Heart right ventricle (tissue), 16 donors: ENCODE results near the gene CTNND2. TPM values are rescaled to one million over a fixed set of nuclear protein-coding genes. Genes with fewer than 3 reads are reported as not detected.

ENCODE experiments used
- ATAC-seq, 8 donors: fragments of 200-7000 bp; cut with Tn5 transposase; one replicate each; pipeline ENCODE4 v1.9.1; 2020; ENCODE audit warnings: mild to moderate bottlenecking in 8 of 8, moderate library complexity in 8 of 8, moderate number of reproducible peaks in 1 of 8
- DNase-seq, 2 donors: peaks; one replicate each; pipeline ENCODE4 v3.0.0-alpha.2; 2020
- H3K27ac ChIP-seq, 10 donors: fragments of 200-600 bp; sonication (generic) in 2 of 10; one replicate each; pipeline versions ENCODE4 v1.5.0 to v1.8.0; 2020 to 2022; ENCODE audit warnings: mild to moderate bottlenecking in 3 of 10
- H3K27me3 ChIP-seq, 7 donors: fragments of 200-600 bp; one replicate each; pipeline ENCODE4 v1.8.0; 2021 to 2022; ENCODE audit warnings: mild to moderate bottlenecking in 2 of 7
- H3K36me3 ChIP-seq, 9 donors: fragments of 200-600 bp; sonication (generic) in 1 of 9; one replicate each; pipeline versions ENCODE4 v1.5.0 to v1.8.0; 2020 to 2022; ENCODE audit warnings: mild to moderate bottlenecking in 2 of 9
- H3K4me1 ChIP-seq, 9 donors: fragments of 200-600 bp; sonication (generic) in 1 of 9; one replicate each; pipeline versions ENCODE4 v1.5.0 to v1.8.0; 2020 to 2022; ENCODE audit warnings: mild to moderate bottlenecking in 4 of 9
- H3K4me3 ChIP-seq, 10 donors: fragments of 200-600 bp; sonication (generic) in 2 of 10; one replicate each; pipeline versions ENCODE4 v1.5.0 to v1.8.0; 2020 to 2022; ENCODE audit warnings: mild to moderate bottlenecking in 7 of 10, moderate library complexity in 2 of 10
- H3K9me3 ChIP-seq, 11 donors: fragments of 200-600 bp in 10 of 11; sonication (generic) in 2 of 11; one replicate each; pipeline versions ENCODE4 v1.5.0 to v1.8.0; 2013 to 2022; ENCODE audit warnings: mild to moderate bottlenecking in 2 of 11, control low read depth in 1 of 11, moderate library complexity in 1 of 11
- WGBS, 2 donors: extraction: QIAGEN DNeasy Blood & Tissue Kit; methylation state at CpG; one replicate each; pipeline ENCODE4 v1.1.7; 2013; ENCODE audit warnings: inconsistent platforms in 1 of 2; 5-methylcytosine and 5-hydroxymethylcytosine counted together
- intact Hi-C, 10 donors: fragments of 100-400 bp; cut with DNase I; formaldehyde crosslinking; loops; one replicate each; pipeline versions ENCODE4 v1.11.1 to v1.14.2; 2022
- polyA plus RNA-seq, 2 donors: library from polyadenylated mRNA; stranded (reverse); fragments of 200-250 nt; gene quantifications; one replicate each; pipeline ENCODE4 v1.2.3, GENCODE V29; 2013
- total RNA-seq, 10 donors: library from RNA; stranded (reverse); fragmentation: NEBNext Ultra II Directional in 3 of 10; extraction: Animal tissue kit (Norgen Biotek cat#: 25700) in 3 of 10; gene quantifications; one replicate each; pipeline versions ENCODE4 v1.2.1 to v1.2.4, GENCODE V29; 2021 to 2023
- TF ChIP-seq, protein P1 (sequence below), 9 donors: fragments of 200-600 bp; sonication (generic) in 2 of 9; IDR thresholded peaks; one replicate each; pipeline versions ENCODE4 v1.5.0 to v1.8.0; 2021 to 2022; ENCODE audit warnings: antibody characterized with exemption in 9 of 9, mild to moderate bottlenecking in 5 of 9, moderate library complexity in 1 of 9
- donor health status: Arrhythmogenic right ventricular cardiomyopathy.
- donor health status: ischemic (EF 13 %, LVEDD 7.1; RV severe dilation, severe dysfunction).
- donor health status: healthy with polysubstance abuse.
- donor health status: DM: no; HTN: yes; CAD: no.
- donor health status: DM: no; HTN: no; CAD: no.
- donor health status: ischemic (EF 25% LVEDD 6.9; RV normal size, moderate dysfunction).
- donor health status: ischemic (EF 25% LVEDD 5.7; RV mildly dilated, moderate dysfunction).
- donor health status: healthy.
- donor health status: DM: yes; HTN: yes; CAD: no.
- donor health status: Ischemic cardiomyopathy.
- donor health status: ischemic (EF 35%, LVEDD 5.7; RV mildly dilated, moderate dysfunction).
- donor health status: nonischemic (EF 11% LVEDD 7.7; RV severe dilation, severe dysfunction).
- donor health status: DM: yes; HTN: yes; CAD: no.
- donor health status: PGD.
- donor health status: ischemic (EF 29% LVEDD 5.4; RV normal size, mild dysfunction).
- donor health status: nonischemic (EF 23%, LVEDD 6.1; RV moderate dilation, normal function).

The CTNND2 gene
- total and polyA plus RNA-seq, 12 donors: 1.1 to 29.6 (median 9.9) TPM

DNA sequence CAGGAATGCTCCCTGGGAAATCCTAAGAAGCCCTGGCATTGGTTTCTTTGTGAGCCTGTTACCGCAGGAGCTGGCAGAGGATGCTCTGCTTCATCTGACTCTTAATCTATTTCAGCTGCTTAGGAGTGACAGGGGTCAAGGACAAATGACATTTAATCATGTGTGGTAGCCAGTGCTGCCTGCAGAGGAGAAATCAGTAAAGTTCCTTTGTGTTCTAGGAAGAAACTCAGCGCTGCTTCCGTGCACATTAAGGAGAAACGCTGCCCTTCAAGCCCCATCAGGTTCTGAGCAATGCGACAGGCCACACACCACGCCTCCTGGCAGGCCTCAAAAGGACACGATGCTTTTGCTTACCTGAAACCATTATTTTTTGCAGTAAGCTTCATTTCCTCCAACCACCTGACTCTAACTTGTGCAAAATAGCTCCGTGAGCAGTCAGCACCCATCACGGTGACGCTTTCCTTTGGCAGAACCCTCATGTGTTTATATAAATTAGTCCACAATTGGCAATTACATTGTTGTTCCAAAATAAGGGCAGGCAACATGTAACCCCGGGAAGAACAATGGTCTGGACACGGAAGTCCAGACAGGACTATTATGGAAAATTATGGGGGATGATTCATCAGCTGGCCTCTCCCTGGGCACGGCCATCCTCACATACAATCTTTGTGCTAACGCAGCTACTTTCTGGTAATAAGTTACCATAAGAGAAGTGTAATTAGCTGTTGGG is 755.3 kb downstream of the CTNND2 start:
- DNase-seq (no peak), ATAC-seq (no peak)
- TF ChIP-seq, protein P1, sequence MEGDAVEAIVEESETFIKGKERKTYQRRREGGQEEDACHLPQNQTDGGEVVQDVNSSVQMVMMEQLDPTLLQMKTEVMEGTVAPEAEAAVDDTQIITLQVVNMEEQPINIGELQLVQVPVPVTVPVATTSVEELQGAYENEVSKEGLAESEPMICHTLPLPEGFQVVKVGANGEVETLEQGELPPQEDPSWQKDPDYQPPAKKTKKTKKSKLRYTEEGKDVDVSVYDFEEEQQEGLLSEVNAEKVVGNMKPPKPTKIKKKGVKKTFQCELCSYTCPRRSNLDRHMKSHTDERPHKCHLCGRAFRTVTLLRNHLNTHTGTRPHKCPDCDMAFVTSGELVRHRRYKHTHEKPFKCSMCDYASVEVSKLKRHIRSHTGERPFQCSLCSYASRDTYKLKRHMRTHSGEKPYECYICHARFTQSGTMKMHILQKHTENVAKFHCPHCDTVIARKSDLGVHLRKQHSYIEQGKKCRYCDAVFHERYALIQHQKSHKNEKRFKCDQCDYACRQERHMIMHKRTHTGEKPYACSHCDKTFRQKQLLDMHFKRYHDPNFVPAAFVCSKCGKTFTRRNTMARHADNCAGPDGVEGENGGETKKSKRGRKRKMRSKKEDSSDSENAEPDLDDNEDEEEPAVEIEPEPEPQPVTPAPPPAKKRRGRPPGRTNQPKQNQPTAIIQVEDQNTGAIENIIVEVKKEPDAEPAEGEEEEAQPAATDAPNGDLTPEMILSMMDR (IDR thresholded peaks at IDR 0.05): no peak
- peaks cover 0 to 7% (median 0%) of the 10 kb centered on the region in 9 donors for H3K4me1 ChIP-seq
- 78 to 82% methylated on average over 14 of the region's 14 CpGs for WGBS, 2 donors
- no peaks in the 10 kb centered on the region for H3K9me3 ChIP-seq
- H3K36me3 ChIP-seq: no peaks in the 10 kb centered on the region
- H3K27me3 ChIP-seq: peaks cover 0 to 3% (median 0%) of the 10 kb centered on the region in 7 donors
- no peak overlapping the region for H3K4me3 ChIP-seq
- no peak overlapping the region for H3K27ac ChIP-seq
- intact Hi-C loops: no loop called here

DNA sequence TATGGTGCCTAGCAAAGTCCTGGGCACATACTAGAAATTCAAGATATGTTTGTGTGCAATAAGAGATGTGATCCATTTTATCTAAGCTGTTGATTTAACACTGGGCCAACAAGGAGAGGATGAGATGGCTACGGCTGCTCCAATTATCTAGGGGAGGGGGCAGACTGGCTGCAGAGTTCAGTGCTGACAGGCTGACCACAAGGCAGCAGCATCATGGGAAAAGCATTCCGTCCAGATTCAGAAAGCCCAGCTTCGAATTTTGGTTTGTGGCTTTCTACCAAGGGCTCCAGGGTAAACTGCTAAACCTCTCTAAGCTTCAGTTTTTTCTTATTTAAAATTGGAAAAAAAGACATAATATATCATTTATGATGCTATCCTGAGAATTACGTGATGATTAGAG is 758.1 kb downstream of the CTNND2 start:
- no peak for ATAC-seq
- TF ChIP-seq, protein P1 (IDR thresholded peaks at IDR 0.05): no peak

DNA sequence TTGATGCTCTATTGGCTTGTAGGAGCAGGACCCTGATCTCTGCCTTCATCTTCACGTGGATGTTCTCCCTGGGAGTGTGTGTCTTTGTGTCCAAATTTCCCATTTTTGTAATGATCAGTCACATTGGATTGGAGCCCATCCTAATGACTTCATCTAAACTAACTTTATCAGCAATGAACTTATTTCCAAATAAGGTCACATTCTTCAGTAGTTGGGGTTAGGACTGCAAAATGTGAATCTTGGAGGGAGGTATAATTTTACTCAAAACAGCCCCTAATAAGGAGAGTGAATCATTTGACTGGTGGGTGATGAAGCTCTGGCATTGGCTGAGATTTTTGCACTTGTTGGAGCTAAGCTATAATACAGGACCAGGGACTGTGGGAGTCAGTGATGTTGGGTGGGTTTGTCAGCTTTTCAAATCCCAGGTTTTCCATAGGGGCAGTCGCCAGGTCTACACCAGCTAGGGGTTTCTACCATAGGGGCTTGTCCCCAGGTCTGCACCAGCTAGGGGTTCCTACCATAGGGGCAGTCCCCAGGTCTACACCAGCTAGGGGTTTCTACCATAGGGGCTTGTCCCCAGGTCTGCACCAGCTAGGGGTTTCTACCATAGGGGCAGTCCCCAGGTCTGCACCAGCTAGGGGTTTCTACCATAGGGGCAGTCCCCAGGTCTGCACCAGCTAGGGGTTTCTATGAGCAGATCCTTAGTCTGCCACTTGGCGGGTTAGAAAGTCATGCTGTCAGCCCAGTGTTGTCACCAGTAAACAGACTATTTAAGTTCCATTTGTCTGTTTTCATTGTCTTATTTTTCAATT is 760.6 kb downstream of the CTNND2 start:
- Histone ChIP-seq H3K4me3 (no peak overlapping the region), H3K4me1 (no peaks in the 10 kb centered on the region), H3K36me3 (no peaks in the 10 kb centered on the region), H3K9me3 (no peaks in the 10 kb centered on the region), H3K27ac (no peak overlapping the region), H3K27me3 (no peaks in the 10 kb centered on the region)
- WGBS, 2 donors: 43 to 49% methylated on average over 3 of the region's 3 CpGs
- intact Hi-C loops: no loop called here
- TF ChIP-seq, protein P1 (IDR thresholded peaks at IDR 0.05): no peak
- DNase-seq (no peak), ATAC-seq (no peak)

More for the DNA sequence above, 758.1 kb downstream of the CTNND2 start:
- Histone ChIP-seq H3K36me3 (no peaks in the 10 kb centered on the region), H3K9me3 (no peaks in the 10 kb centered on the region), H3K27me3 (no peaks in the 10 kb centered on the region), H3K4me1 (no peaks in the 10 kb centered on the region), H3K27ac (no peak overlapping the region), H3K4me3 (no peak overlapping the region)
- 59 to 66% methylated on average over 4 of the region's 4 CpGs for WGBS, 2 donors
- intact Hi-C loops: no loop called here
- no peak for DNase-seq

DNA sequence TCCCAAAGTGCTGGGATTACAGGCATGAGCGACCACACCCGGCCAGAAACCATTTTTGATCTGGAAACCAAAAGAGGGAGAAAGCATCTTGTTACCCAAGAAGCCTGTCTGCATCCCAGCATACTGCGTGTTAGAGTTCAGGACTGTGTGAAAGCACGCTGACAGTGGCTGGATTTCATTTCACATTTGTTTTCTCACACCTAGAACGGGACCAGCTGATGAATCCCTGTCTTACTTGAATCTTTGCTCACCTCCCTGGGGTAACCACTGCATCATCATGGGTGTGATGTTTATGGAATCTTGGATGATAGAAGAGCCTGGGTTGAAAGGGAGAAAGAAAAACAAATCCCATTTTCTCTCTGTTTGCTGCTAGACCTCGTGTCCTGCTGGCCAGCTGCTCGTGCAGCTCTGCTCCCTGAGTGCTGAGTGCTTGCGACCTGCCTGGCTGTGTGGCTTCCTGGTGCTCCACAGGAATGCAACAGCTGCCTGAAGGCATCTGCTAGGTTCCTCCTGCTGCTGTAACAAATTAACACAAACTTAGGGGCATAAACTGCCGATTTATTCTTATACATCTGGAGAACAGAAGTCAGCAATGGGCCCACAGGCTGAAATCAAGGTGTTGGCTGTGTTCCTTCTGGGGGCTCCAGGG is 764.9 kb downstream of the CTNND2 start:
- intact Hi-C loops: no loop called here
- Histone ChIP-seq H3K36me3 (no peaks in the 10 kb centered on the region), H3K4me1 (no peaks in the 10 kb centered on the region), H3K9me3 (no peaks in the 10 kb centered on the region), H3K27me3 (no peaks in the 10 kb centered on the region), H3K27ac (no peak overlapping the region), H3K4me3 (no peak overlapping the region)
- DNase-seq: no peak
- 44 to 52% methylated on average over 9 of the region's 9 CpGs for WGBS, 2 donors
- TF ChIP-seq, protein P1 (IDR thresholded peaks at IDR 0.05): no peak
- no peak for ATAC-seq
